Measurements from ENCODE around the gene LRGUK.
"Not testable (repeated sequence)": the region's sequence is repeated elsewhere in the genome, so short reads cannot be mapped to it uniquely, and the experiment has no call there.

LRGUK gene

GRCh38 chr7:134212576-134213546, 85.7 kb downstream of the LRGUK start:
- Histone ChIP-seq H3K9ac (ENCODE audit: insufficient read length) (no peak overlapping the region), H3K4me3 (no peak overlapping the region), H3K36me3 (ENCODE audit: insufficient read depth, low read length) (no peaks in the 10 kb centered on the region), H3K9me3 (ENCODE audit: low read depth, low read length) (no peaks in the 10 kb centered on the region), H3K27ac (no peak overlapping the region)
- no peak for TF ChIP-seq FOXP2 (optimal IDR thresholded peaks at IDR 0.05; ENCODE audit: control extremely low read depth, extremely low read length, insufficient read depth)
- no peak for TF ChIP-seq POLR2AphosphoS5 (IDR thresholded peaks at IDR 0.05; ENCODE audit: borderline replicate concordance, low read depth, low read length)
- TF ChIP-seq EZH2 (IDR thresholded peaks at IDR 0.05) = no peak
- DNase-seq (ENCODE audit: low read depth, low spot score) = no peak

DNA sequence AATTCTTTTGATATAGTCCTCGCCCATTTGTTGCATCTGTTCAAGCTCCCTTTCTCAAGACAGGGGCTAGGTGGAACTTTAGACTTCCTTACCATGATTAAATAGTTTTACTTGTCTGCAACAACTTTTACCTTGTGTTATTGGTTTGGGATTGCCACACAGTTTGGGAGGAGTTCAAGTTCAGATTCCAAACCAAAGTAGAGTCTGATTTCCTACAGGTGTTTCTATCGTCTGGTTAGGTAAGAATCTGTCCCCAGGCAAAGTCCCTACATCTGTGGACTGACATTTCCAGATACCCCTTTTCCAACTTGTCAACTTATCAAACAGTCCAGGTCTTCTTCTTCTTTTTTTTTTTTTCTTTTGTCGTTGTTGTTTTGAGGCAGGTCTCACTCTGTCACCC, 93.1 kb downstream of the LRGUK start:
- no peaks in the 10 kb centered on the region for H3K36me3 ChIP-seq (ENCODE audit: insufficient read depth, low read length)
- H3K4me3 ChIP-seq = no peak overlapping the region
- no peak overlapping the region for H3K9ac ChIP-seq (ENCODE audit: insufficient read length)
- no peak for TF ChIP-seq POLR2AphosphoS5 (IDR thresholded peaks at IDR 0.05; ENCODE audit: borderline replicate concordance, low read depth, low read length)
- no peaks in the 10 kb centered on the region for H3K9me3 ChIP-seq (ENCODE audit: low read depth, low read length)
- no peak overlapping the region for H3K27ac ChIP-seq
- DNase-seq (ENCODE audit: low read depth, low spot score) = no peak

DNA sequence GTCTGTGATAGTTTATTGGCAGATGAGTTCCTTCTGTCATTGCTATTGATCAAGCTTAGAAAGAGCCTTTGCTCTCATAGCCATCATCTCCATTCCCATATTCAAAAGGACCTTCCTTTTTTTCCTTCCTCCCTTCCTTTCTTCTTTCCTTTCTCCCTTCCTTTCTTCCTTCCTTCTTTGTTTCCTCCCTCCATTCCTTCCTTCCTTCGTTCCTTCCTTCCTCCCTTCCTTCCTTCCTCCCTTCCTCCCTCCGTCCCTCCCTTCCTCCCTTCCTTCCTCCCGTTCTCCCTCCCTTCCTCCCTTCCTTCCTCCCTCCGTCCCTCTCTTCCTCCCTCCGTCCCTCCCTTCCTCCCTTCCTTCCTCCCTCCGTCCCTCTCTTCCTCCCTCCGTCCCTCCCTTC, 104.2 kb downstream of the LRGUK start:
- not testable (repeated sequence) for H3K36me3 ChIP-seq (ENCODE audit: insufficient read depth, low read length); H3K9me3 ChIP-seq (ENCODE audit: low read depth, low read length); H3K9ac ChIP-seq (ENCODE audit: insufficient read length); DNase-seq (ENCODE audit: low read depth, low spot score); H3K4me3 ChIP-seq; H3K27ac ChIP-seq

GRCh38 chr7:134234216-134234615, 107.1 kb downstream of the LRGUK start:
- Histone ChIP-seq H3K9me3 (ENCODE audit: low read depth, low read length) (no peaks in the 10 kb centered on the region), H3K27ac (no peak overlapping the region), H3K36me3 (ENCODE audit: insufficient read depth, low read length) (no peaks in the 10 kb centered on the region), H3K9ac (ENCODE audit: insufficient read length) (no peak overlapping the region), H3K4me3 (no peak overlapping the region)
- no peak for DNase-seq (ENCODE audit: low read depth, low spot score)
- no peak for TF ChIP-seq EZH2 (IDR thresholded peaks at IDR 0.05)

GRCh38 chr7:134245253-134245652, 118.1 kb downstream of the LRGUK start:
- TF ChIP-seq EZH2 (IDR thresholded peaks at IDR 0.05) (no peak), FOXP2 (optimal IDR thresholded peaks at IDR 0.05; ENCODE audit: control extremely low read depth, extremely low read length, insufficient read depth) (no peak), POLR2AphosphoS5 (IDR thresholded peaks at IDR 0.05; ENCODE audit: borderline replicate concordance, low read depth, low read length) (no peak)
- Histone ChIP-seq H3K9me3 (ENCODE audit: low read depth, low read length) (no peaks in the 10 kb centered on the region), H3K9ac (ENCODE audit: insufficient read length) (no peak overlapping the region), H3K36me3 (ENCODE audit: insufficient read depth, low read length) (no peaks in the 10 kb centered on the region), H3K27ac (no peak overlapping the region), H3K4me3 (no peak overlapping the region)
- no peak for DNase-seq (ENCODE audit: low read depth, low spot score)

DNA sequence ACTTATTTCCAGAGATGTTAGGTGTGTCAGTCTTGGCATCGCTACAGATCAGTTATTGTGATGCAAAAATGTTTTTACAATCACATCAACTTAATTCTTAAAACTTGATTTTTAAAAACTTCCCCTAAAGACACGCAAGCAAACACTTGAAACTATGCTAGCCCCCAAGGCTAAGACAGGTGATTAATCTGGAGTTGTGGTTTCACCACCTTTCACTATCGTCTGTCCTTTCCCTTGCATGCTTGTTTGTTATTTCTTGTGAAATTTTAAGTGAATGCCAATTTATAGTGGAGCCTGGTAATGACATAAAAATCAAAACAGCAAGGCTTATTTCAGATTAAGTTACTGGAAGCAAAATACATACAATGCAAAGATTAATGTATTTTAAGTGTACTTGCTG, 119.2 kb downstream of the LRGUK start:
- Histone ChIP-seq H3K4me3 (no peak overlapping the region), H3K27ac (no peak overlapping the region), H3K36me3 (ENCODE audit: insufficient read depth, low read length) (no peaks in the 10 kb centered on the region), H3K9me3 (ENCODE audit: low read depth, low read length) (no peaks in the 10 kb centered on the region), H3K9ac (ENCODE audit: insufficient read length) (no peak overlapping the region)
- TF ChIP-seq EZH2 (IDR thresholded peaks at IDR 0.05) (no peak), FOXP2 (optimal IDR thresholded peaks at IDR 0.05; ENCODE audit: control extremely low read depth, extremely low read length, insufficient read depth) (no peak), POLR2AphosphoS5 (IDR thresholded peaks at IDR 0.05; ENCODE audit: borderline replicate concordance, low read depth, low read length) (no peak)
- no peak for DNase-seq (ENCODE audit: low read depth, low spot score)

DNA sequence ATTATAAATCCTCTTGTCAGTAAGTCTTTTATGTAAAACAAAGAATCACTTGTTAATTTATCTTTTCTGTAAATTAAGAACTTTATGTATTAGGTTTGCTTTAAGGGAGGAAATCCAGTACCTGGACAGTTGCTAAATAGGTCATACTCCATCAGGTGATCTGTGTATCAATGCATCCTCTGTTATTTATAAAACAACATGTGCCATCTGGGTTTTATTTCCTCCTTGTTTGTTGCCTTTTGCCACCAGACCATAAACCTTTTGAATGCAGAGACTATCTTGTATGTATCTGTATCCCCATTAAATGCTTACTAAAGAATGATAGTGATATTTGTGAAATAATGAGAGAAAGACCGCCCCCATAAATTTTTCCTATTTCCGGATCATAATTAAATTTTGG, 119.6 kb downstream of the LRGUK start:
- no peak overlapping the region for H3K27ac ChIP-seq
- TF ChIP-seq FOXP2 (optimal IDR thresholded peaks at IDR 0.05; ENCODE audit: control extremely low read depth, extremely low read length, insufficient read depth) (no peak), EZH2 (IDR thresholded peaks at IDR 0.05) (no peak), POLR2AphosphoS5 (IDR thresholded peaks at IDR 0.05; ENCODE audit: borderline replicate concordance, low read depth, low read length) (no peak)
- no peaks in the 10 kb centered on the region for H3K36me3 ChIP-seq (ENCODE audit: insufficient read depth, low read length)
- no peak overlapping the region for H3K4me3 ChIP-seq
- H3K9me3 ChIP-seq (ENCODE audit: low read depth, low read length) = no peaks in the 10 kb centered on the region
- no peak overlapping the region for H3K9ac ChIP-seq (ENCODE audit: insufficient read length)
- DNase-seq (ENCODE audit: low read depth, low spot score) = no peak

DNA sequence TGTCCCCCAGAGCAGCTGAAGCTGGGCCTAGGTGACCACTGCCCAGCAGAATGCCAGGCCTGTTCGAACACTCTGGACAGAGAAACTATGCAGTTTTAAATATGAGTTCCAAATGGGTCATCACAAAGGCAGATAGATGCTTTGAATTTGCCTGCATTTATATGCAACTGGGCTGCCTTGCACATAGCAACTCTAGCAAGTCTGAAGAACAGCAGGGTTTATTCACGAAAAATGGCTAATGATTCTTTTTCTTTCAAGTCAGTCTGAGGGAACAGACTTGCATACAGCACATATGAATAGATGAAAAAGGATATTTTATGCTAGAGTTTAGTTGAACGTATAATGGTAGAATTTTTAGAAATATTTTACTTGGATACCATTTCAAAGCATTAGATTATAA, 121.1 kb downstream of the LRGUK start:
- TF ChIP-seq FOXP2 (optimal IDR thresholded peaks at IDR 0.05; ENCODE audit: control extremely low read depth, extremely low read length, insufficient read depth) = no peak
- no peak for TF ChIP-seq EZH2 (IDR thresholded peaks at IDR 0.05)
- TF ChIP-seq POLR2AphosphoS5 (IDR thresholded peaks at IDR 0.05; ENCODE audit: borderline replicate concordance, low read depth, low read length) = no peak
- no peak overlapping the region for H3K9ac ChIP-seq (ENCODE audit: insufficient read length)
- H3K36me3 ChIP-seq (ENCODE audit: insufficient read depth, low read length) = no peaks in the 10 kb centered on the region
- no peak overlapping the region for H3K27ac ChIP-seq
- H3K9me3 ChIP-seq (ENCODE audit: low read depth, low read length) = no peaks in the 10 kb centered on the region
- H3K4me3 ChIP-seq = no peak overlapping the region
- no peak for DNase-seq (ENCODE audit: low read depth, low spot score)

DNA sequence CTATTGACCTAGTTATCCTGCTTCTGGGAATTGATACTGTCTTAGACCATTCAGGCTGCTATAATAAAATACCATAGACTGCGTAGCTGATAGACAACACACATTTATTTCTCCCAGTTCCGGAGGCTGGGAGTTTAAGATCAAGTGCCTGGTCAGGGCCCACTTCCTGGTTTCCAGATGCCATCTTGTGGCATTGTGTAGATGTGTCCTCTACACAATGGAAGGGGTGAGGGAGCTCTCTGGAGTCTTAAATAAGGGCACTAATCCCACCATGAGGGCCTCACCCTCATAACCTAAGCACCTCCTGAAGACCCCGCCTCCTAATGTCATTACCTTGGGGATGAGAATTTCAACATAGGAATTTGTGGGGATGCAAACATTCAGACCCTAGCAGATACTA, 127.2 kb downstream of the LRGUK start:
- no peak for TF ChIP-seq POLR2AphosphoS5 (IDR thresholded peaks at IDR 0.05; ENCODE audit: borderline replicate concordance, low read depth, low read length)
- no peak for DNase-seq (ENCODE audit: low read depth, low spot score)
- Histone ChIP-seq H3K27ac (no peak overlapping the region), H3K9ac (ENCODE audit: insufficient read length) (no peak overlapping the region), H3K9me3 (ENCODE audit: low read depth, low read length) (no peaks in the 10 kb centered on the region), H3K36me3 (ENCODE audit: insufficient read depth, low read length) (no peaks in the 10 kb centered on the region), H3K4me3 (no peak overlapping the region)
